ENCODE results near the gene MINK1. TPM values are rescaled to one million over a fixed set of nuclear protein-coding genes. Genes with fewer than 3 reads are reported as not detected.

Gene MINK1
- total and polyA plus RNA-seq, 10 of the 15 experiments (the other 5 are each of a cell fraction or from before 2014, with no cell fraction given): 0.08 to 55.6 (median 15.0) TPM

DNA sequence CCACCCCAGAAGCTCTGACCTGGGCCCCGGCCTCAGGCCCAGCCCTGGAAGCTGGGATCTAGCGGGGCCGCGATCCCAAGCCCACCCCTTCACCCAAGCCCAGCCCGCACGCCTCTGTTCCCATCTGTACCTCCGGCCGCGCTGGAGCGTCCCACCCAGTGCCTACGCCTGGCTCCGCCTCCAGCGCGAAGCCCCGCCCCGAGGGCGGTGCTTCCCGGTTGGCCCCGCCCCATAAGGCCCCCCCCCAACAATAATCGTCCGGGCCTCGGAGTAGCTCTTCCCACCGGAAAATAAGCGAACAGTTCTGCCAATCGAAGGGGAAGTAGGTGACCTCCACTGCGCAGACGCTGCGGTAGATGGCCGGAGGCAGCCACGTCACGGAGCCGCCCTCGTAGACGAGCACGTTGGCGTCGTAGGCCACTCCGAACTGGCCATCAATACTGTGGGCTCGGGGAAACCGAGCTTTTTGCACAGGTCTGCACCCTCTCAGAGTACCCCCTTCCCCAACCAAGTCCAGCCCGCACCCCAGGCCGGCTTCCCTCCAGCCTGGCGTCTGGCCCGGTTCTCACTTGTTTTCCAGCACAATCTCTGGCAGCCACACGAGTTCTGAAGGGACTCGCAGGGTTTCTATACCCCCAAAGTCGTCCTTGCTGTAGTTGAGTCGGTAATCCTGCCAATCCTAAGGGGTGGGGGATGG, 68.7 kb downstream of the MINK1 start:
- RAD21 ChIA-PET (ENCODE audit: unreplicated experiment): interaction anchor here (0.9 kb wide), 1 partner anchor 192 kb away, joined by 5 read pairs; the partner anchor contains the start of gene ARRB2
- no peaks in the 10 kb centered on the region; a peak in 2 of 4 replicates for H3K36me3 ChIP-seq (ENCODE audit: control insufficient read depth in 2 of 2, insufficient read depth in 2 of 2, low read length in 1 of 2)
- CTCF ChIA-PET: interaction anchor here (1.0 to 3.0 kb wide), 5 partner anchors 8 to 333 kb away, joined by 3 to 11 read pairs (median 10); partner anchors contain the start of genes ARRB2 and SPAG7
- H3K4me1 ChIP-seq (ENCODE audit: control insufficient read depth, insufficient read depth, low read length): peaks cover 20% of the 10 kb centered on the region
- no peak overlapping the region for H3K4me2 ChIP-seq (ENCODE audit: control insufficient read depth, insufficient read depth)
- DNase-seq (ENCODE audit: low read depth, low spot score): no peak
- no peak for ATAC-seq
- H3K9me3 ChIP-seq (replicated peaks; ENCODE audit: control insufficient read depth, insufficient read depth, low read length): no peaks in the 10 kb centered on the region; the same call in 2 of the 3 replicates
- no peak for FAIRE-seq
- H3K27me3 ChIP-seq (replicated peaks in 1 of 2; ENCODE audit: control insufficient read depth in 2 of 2, insufficient read depth in 2 of 2, low read length in 1 of 2): no peaks in the 10 kb centered on the region; a peak in 2 of 4 replicates
- POLR2A ChIA-PET: interaction anchor here (0.6 kb wide), 1 partner anchor 62 kb away, joined by 6 read pairs; no protein-coding TSS in a partner anchor
- no TSS peak for BruUV-seq (replicated peaks)
- H3K4me3 ChIP-seq: no peak overlapping the region
- intact Hi-C loops (cut with micrococcal nuclease; ENCODE audit: unreplicated experiment) (loop anchor here (5.0 kb wide), 1 partner anchor 169 kb away; the partner anchor contains the start of gene MED11), in situ Hi-C loops (cut with MboI) (no loop called here)
- no peaks in the 10 kb centered on the region for H4K20me1 ChIP-seq (ENCODE audit: control insufficient read depth, insufficient read depth)
- 71% methylated on average over 35 of the region's 48 CpGs for WGBS (ENCODE audit: insufficient coverage, insufficient replicate concordance, low lambda C conversion rate, missing lambda C conversion rate)
- H3K27ac ChIP-seq (ENCODE audit: control insufficient read depth, insufficient read depth): no peak overlapping the region
- no peak overlapping the region for H3K9ac ChIP-seq (ENCODE audit: control insufficient read depth, insufficient read depth, low read length)
- SMC1A ChIA-PET (ENCODE audit: uncharacterized antibody, unreplicated experiment): interaction anchor here (1.5 to 1.6 kb wide), 2 partner anchors 65 to 265 kb away, joined by 4 read pairs; no protein-coding TSS in a partner anchor
- no peaks in the 10 kb centered on the region for H3K79me2 ChIP-seq (ENCODE audit: control insufficient read depth, insufficient read depth, low read length)
- H2AFZ ChIP-seq (ENCODE audit: control insufficient read depth, low read depth, low read length): no peak overlapping the region
- TF ChIP-seq EZH2 (IDR thresholded peaks at IDR 0.05; ENCODE audit: borderline replicate concordance, control insufficient read depth, low read depth, low read length) (no peak), SMARCA5 (IDR thresholded peaks at IDR 0.05) (no peak), CBX5 (IDR thresholded peaks at IDR 0.05; ENCODE audit: low read depth) (no peak), CREM (IDR thresholded peaks at IDR 0.05; ENCODE audit: low read depth) (no peak), SP1 (IDR thresholded peaks at IDR 0.05; ENCODE audit: low read depth, low read length) (no peak), NBN (IDR thresholded peaks at IDR 0.05) (no peak), MLLT1 (IDR thresholded peaks at IDR 0.05) (no peak), KLF5 (IDR thresholded peaks at IDR 0.05; ENCODE audit: partially characterized antibody) (no peak), DPF2 (IDR thresholded peaks at IDR 0.05) (no peak), SRF (IDR thresholded peaks at IDR 0.05; ENCODE audit: low read depth in 2 of 2, low read length in 2 of 2) (no peak), POU2F2 (IDR thresholded peaks at IDR 0.05; ENCODE audit: borderline replicate concordance, low read depth, low read length) (no peak), SIN3A (IDR thresholded peaks at IDR 0.05; ENCODE audit: low read depth, low read length) (no peak), IKZF2 (IDR thresholded peaks at IDR 0.05) (no peak), RELA (IDR thresholded peaks at IDR 0.05; ENCODE audit: borderline replicate concordance, partially characterized antibody) (no peak)
- TF ChIP-seq, protein P1, sequence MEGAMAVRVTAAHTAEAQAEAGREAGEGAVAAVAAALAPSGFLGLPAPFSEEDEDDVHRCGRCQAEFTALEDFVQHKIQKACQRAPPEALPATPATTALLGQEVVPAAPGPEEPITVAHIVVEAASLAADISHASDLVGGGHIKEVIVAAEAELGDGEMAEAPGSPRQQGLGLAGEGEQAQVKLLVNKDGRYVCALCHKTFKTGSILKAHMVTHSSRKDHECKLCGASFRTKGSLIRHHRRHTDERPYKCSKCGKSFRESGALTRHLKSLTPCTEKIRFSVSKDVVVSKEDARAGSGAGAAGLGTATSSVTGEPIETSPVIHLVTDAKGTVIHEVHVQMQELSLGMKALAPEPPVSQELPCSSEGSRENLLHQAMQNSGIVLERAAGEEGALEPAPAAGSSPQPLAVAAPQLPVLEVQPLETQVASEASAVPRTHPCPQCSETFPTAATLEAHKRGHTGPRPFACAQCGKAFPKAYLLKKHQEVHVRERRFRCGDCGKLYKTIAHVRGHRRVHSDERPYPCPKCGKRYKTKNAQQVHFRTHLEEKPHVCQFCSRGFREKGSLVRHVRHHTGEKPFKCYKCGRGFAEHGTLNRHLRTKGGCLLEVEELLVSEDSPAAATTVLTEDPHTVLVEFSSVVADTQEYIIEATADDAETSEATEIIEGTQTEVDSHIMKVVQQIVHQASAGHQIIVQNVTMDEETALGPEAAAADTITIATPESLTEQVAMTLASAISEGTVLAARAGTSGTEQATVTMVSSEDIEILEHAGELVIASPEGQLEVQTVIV (IDR thresholded peaks at IDR 0.05; ENCODE audit: borderline replicate concordance, partially characterized antibody): no peak
- TF ChIP-seq, protein P2, sequence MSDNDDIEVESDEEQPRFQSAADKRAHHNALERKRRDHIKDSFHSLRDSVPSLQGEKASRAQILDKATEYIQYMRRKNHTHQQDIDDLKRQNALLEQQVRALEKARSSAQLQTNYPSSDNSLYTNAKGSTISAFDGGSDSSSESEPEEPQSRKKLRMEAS (IDR thresholded peaks at IDR 0.05; ENCODE audit: low read depth, low read length): no peak
